ENCODE results near the gene PRKN.

DNA sequence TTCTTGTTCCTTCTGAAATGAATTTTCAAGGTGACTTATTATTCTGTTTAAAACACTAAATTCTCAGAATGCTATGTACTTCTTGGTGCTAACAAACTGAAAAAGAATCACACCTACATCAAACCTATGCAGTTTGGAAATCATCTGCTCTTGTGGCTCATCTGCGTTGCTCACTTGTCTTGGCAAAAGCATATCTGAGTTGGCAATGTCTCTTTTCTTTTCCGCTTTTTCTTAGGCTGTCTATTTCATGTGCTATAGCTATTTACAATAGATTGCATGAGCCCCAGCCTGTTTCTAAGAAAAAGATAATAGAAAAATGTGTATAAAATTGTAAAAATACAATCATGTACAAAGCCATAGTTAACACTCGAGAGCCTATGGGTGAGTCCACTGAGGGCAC, 1104.8 kb downstream of the PRKN start:
- TF ChIP-seq, protein P1, sequence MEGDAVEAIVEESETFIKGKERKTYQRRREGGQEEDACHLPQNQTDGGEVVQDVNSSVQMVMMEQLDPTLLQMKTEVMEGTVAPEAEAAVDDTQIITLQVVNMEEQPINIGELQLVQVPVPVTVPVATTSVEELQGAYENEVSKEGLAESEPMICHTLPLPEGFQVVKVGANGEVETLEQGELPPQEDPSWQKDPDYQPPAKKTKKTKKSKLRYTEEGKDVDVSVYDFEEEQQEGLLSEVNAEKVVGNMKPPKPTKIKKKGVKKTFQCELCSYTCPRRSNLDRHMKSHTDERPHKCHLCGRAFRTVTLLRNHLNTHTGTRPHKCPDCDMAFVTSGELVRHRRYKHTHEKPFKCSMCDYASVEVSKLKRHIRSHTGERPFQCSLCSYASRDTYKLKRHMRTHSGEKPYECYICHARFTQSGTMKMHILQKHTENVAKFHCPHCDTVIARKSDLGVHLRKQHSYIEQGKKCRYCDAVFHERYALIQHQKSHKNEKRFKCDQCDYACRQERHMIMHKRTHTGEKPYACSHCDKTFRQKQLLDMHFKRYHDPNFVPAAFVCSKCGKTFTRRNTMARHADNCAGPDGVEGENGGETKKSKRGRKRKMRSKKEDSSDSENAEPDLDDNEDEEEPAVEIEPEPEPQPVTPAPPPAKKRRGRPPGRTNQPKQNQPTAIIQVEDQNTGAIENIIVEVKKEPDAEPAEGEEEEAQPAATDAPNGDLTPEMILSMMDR (IDR thresholded peaks at IDR 0.05; ENCODE audit: low read depth, low read length): no peak
- TF ChIP-seq POLR2A (IDR thresholded peaks at IDR 0.05; ENCODE audit: extremely low read depth, insufficient read length) (no peak), MYC (IDR thresholded peaks at IDR 0.05; ENCODE audit: low read depth, low read length) (no peak)
- TF ChIP-seq, protein P2, sequence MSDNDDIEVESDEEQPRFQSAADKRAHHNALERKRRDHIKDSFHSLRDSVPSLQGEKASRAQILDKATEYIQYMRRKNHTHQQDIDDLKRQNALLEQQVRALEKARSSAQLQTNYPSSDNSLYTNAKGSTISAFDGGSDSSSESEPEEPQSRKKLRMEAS (IDR thresholded peaks at IDR 0.05; ENCODE audit: low read depth, low read length): no peak
